HL-60 (cell line): ENCODE data around the gene LAMA3.

Source experiments
- DNase-seq, 2 experiments: peaks; one replicate each; pipeline ENCODE4 v3.0.0-alpha.2; 2010 to 2020; ENCODE audit warnings: low read depth in 1 of 2, low spot score in 1 of 2
- H3K27ac ChIP-seq: fragments of 250-450 bp; sonication (Bioruptor Pico); replicated peaks from 2 replicates; pipeline ENCODE4 v1.5.1; 2020; ENCODE audit warnings: mild to moderate bottlenecking, moderate library complexity
- H3K27me3 ChIP-seq: fragments of 250-450 bp; sonication (Bioruptor Pico); 2 replicates; pipeline ENCODE4 v1.5.1; 2021; ENCODE audit warnings: mild to moderate bottlenecking, moderate library complexity; ENCODE audit not compliant: insufficient read depth, poor library complexity, severe bottlenecking
- H3K4me3 ChIP-seq: replicated peaks from 2 replicates; pipeline ENCODE4 v1.5.1; 2011; ENCODE audit warnings: mild to moderate bottlenecking, control low read depth, low read length; ENCODE audit not compliant: insufficient read depth
- CTCF ChIP-seq: IDR thresholded peaks from one replicate; pipeline ENCODE4 v1.5.1; 2011; ENCODE audit warnings: low read length, control low read depth, inconsistent platforms; ENCODE audit not compliant: insufficient read depth
- GABPA ChIP-seq: IDR thresholded peaks from 2 replicates; pipeline ENCODE4 v1.6.1; 2012; ENCODE audit warnings: low read depth
- POLR2AphosphoS5 ChIP-seq: IDR thresholded peaks from 2 replicates; pipeline ENCODE4 v1.6.1; 2012; ENCODE audit warnings: low read depth
- REST ChIP-seq: IDR thresholded peaks from 2 replicates; pipeline ENCODE4 v1.6.1; 2012; ENCODE audit warnings: low read depth; ENCODE audit not compliant: insufficient replicate concordance
- SPI1 ChIP-seq: IDR thresholded peaks from 2 replicates; pipeline ENCODE4 v1.6.1; 2012; ENCODE audit warnings: low read depth, mild to moderate bottlenecking, borderline replicate concordance

LAMA3 gene

GRCh38 chr18:23876921-23877320 is 187.7 kb downstream of the LAMA3 start:
- Histone ChIP-seq H3K27ac (no peak overlapping the region), H3K4me3 (no peak overlapping the region), H3K27me3 (peaks cover 13% of the 10 kb centered on the region)
- TF ChIP-seq CTCF (no peak), GABPA (no peak)
- DNase-seq: no peak

- TF ChIP-seq POLR2AphosphoS5 (no peak), GABPA (no peak), REST (no peak), SPI1 (no peak), CTCF (no peak)
- Histone ChIP-seq H3K27ac (no peak overlapping the region), H3K27me3 (peaks cover 13% of the 10 kb centered on the region), H3K4me3 (no peak overlapping the region)
- no peak for DNase-seq
Observed at GRCh38 chr18:23877371-23877770, 188.1 kb downstream of the LAMA3 start.

GRCh38 chr18:23878336-23878900 is 189.2 kb downstream of the LAMA3 start:
- no peak for DNase-seq
- no peak overlapping the region for H3K27ac ChIP-seq
- TF ChIP-seq REST: no peak
- peaks cover 13% of the 10 kb centered on the region for H3K27me3 ChIP-seq
- H3K4me3 ChIP-seq: no peak overlapping the region

- H3K27ac ChIP-seq: no peak overlapping the region
- TF ChIP-seq SPI1 (no peak), GABPA (no peak), POLR2AphosphoS5 (no peak), REST (no peak), CTCF (no peak)
Observed at GRCh38 chr18:23879126-23879525, 189.9 kb downstream of the LAMA3 start.

More at GRCh38 chr18:23879126-23879525, 189.9 kb downstream of the LAMA3 start:
- no peak for DNase-seq
- Histone ChIP-seq H3K4me3 (no peak overlapping the region), H3K27me3 (peaks cover 13% of the 10 kb centered on the region)
